PC-3 (cell line): ENCODE results near the gene BPIFB2. TPM values are rescaled to one million over a fixed set of nuclear protein-coding genes. Genes with fewer than 3 reads are reported as not detected.

Experiments used
- ATAC-seq: fragments of 200-7000 bp; cut with Tn5 transposase; 2 replicates; pipeline ENCODE4 v1.9.1; 2020; ENCODE audit warnings: mild to moderate bottlenecking, moderate library complexity
- BruUV-seq: library from RNA; stranded (reverse); fragments of 400-500 nt; replicated peaks from 2 replicates; lab custom pipeline; 2021; lab: Mats Ljungman, UMichigan
- CTCF ChIA-PET: fragments of 300-600 bp; sonication (Branson Sonifier 250); formaldehyde crosslinking; loops from one replicate; lab custom pipeline; 2022; ENCODE audit warnings: antibody characterized with exemption; lab: Charles Lee
- POLR2A ChIA-PET: fragments of 300-600 bp; sonication (Branson Sonifier 250); formaldehyde crosslinking; loops from one replicate; lab custom pipeline; 2022; ENCODE audit warnings: antibody characterized with exemption; ENCODE audit not compliant: unreplicated experiment; lab: Charles Lee
- DNase-seq: peaks from one replicate; pipeline ENCODE4 v3.0.0-alpha.2; 2015
- H2AFZ ChIP-seq: fragments of 300-600 bp; sonication (generic); 2 replicates; pipeline ENCODE4 v1.6.0; 2016; ENCODE audit warnings: antibody characterized with exemption, low read length
- H3F3A ChIP-seq: fragments of 300-600 bp; sonication (generic); one replicate; pipeline ENCODE4 v1.6.0; 2017; ENCODE audit warnings: antibody characterized with exemption, low read length, control low read depth, mild to moderate bottlenecking; ENCODE audit not compliant: unreplicated experiment
- H3K27ac ChIP-seq: fragments of 300-600 bp; sonication (generic); 2 replicates; pipeline ENCODE4 v1.5.1; 2016; ENCODE audit warnings: mild to moderate bottlenecking, low read length
- H3K27me3 ChIP-seq: fragments of 300-600 bp; sonication (generic); 2 replicates; pipeline ENCODE4 v1.6.1; 2016; ENCODE audit warnings: low read length, mixed read lengths
- H3K36me3 ChIP-seq: fragments of 300-600 bp; sonication (generic); 2 replicates; pipeline ENCODE4 v1.6.1; 2016; ENCODE audit warnings: low read depth, mixed run types, low read length, mixed read lengths
- H3K4me1 ChIP-seq: fragments of 300-600 bp; sonication (generic); 2 replicates; pipeline ENCODE4 v1.5.1; 2016; ENCODE audit warnings: low read length; ENCODE audit not compliant: insufficient read depth
- H3K4me2 ChIP-seq: fragments of 300-600 bp; sonication (generic); 2 replicates; pipeline ENCODE4 v1.6.0; 2016; ENCODE audit warnings: low read length
- H3K4me3 ChIP-seq: fragments of 300-600 bp; sonication (generic); 2 replicates; pipeline ENCODE4 v1.5.1; 2016; ENCODE audit warnings: mild to moderate bottlenecking, low read length, mixed read lengths
- H3K79me2 ChIP-seq: fragments of 300-600 bp; sonication (generic); 2 replicates; pipeline ENCODE4 v1.6.1; 2017; ENCODE audit warnings: low read length, mixed read lengths
- H3K9ac ChIP-seq: fragments of 300-600 bp; sonication (generic); 2 replicates; pipeline ENCODE4 v1.6.0; 2016; ENCODE audit warnings: mild to moderate bottlenecking, low read length
- H3K9me2 ChIP-seq: fragments of 300-600 bp; sonication (generic); replicated peaks from 2 replicates; pipeline ENCODE4 v1.6.1; 2016; ENCODE audit warnings: mixed run types, low read length, mixed read lengths
- H3K9me3 ChIP-seq: fragments of 300-600 bp; sonication (generic); 2 replicates; pipeline ENCODE4 v1.6.1; 2016; ENCODE audit warnings: low read length, mixed read lengths
- H4K20me1 ChIP-seq: fragments of 300-600 bp; sonication (generic); 2 replicates; pipeline ENCODE4 v1.6.1; 2016; ENCODE audit warnings: low read length, mixed read lengths
- EZH2 ChIP-seq: fragments of 300-600 bp; sonication (generic); IDR thresholded peaks from one replicate; pipeline ENCODE4 v1.6.1; 2017; ENCODE audit warnings: antibody characterized with exemption, mild to moderate bottlenecking, low read length; ENCODE audit not compliant: unreplicated experiment
- EZH2phosphoT487 ChIP-seq: fragments of 300-600 bp; sonication (generic); IDR thresholded peaks from 2 replicates; pipeline ENCODE4 v1.6.1; 2018; ENCODE audit warnings: mild to moderate bottlenecking, antibody characterized with exemption, low read length, borderline replicate concordance
- intact Hi-C: fragments of 100-400 bp; cut with micrococcal nuclease; formaldehyde crosslinking; loops from 2 replicates; pipeline ENCODE4 v1.9.0; 2023
- total RNA-seq: library from RNA; depleted of rRNA; stranded (reverse); fragments of >200 nt; gene quantifications from 2 replicates; pipeline ENCODE4 v1.2.3, GENCODE V29; 2014
- TF ChIP-seq, protein P1 (sequence below): fragments of 300-600 bp; sonication (generic); conservative IDR thresholded peaks from 2 replicates; pipeline ENCODE4 v1.5.1; 2017; ENCODE audit warnings: antibody characterized with exemption, low read depth, mild to moderate bottlenecking, low read length

Gene BPIFB2
- total RNA-seq, 1 experiment from 2014 or later: not detected

DNA sequence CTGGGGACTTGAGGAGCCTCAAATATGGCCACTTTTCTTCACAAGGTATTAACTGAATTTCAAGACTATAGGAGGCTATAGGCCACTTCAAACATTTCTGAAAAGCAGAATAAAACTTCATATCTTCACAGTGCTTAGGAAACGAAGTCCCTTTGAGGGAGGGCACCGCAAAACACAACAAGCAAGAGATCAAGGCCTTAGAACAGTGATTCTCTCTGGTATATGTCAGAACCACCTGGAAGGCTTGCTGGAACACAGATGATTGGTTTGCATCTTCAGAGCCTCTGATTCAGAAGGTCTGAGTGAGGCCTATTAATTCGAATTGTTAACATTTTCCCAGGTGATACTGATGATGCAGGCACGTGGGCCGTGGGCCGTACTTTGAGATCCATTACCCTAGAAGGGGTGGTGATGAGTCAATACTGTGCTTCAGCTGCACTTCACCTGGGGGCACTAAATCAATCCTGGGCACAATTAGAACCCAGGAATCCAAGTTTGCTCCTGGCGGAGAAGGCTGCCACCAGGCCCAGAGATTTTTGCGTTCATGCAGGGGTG, 13.9 kb upstream of the BPIFB2 start:
- H3K4me2 ChIP-seq: no peak overlapping the region
- H3F3A ChIP-seq: no peaks in the 10 kb centered on the region
- H4K20me1 ChIP-seq: no peaks in the 10 kb centered on the region
- H3K4me3 ChIP-seq: no peak overlapping the region
- H3K27me3 ChIP-seq: peaks cover 61% of the 10 kb centered on the region
- TF ChIP-seq EZH2 (no peak), EZH2phosphoT487 (no peak)
- TF ChIP-seq, protein P1, sequence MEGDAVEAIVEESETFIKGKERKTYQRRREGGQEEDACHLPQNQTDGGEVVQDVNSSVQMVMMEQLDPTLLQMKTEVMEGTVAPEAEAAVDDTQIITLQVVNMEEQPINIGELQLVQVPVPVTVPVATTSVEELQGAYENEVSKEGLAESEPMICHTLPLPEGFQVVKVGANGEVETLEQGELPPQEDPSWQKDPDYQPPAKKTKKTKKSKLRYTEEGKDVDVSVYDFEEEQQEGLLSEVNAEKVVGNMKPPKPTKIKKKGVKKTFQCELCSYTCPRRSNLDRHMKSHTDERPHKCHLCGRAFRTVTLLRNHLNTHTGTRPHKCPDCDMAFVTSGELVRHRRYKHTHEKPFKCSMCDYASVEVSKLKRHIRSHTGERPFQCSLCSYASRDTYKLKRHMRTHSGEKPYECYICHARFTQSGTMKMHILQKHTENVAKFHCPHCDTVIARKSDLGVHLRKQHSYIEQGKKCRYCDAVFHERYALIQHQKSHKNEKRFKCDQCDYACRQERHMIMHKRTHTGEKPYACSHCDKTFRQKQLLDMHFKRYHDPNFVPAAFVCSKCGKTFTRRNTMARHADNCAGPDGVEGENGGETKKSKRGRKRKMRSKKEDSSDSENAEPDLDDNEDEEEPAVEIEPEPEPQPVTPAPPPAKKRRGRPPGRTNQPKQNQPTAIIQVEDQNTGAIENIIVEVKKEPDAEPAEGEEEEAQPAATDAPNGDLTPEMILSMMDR: no peak
- CTCF ChIA-PET: no interaction called here
- H3K9ac ChIP-seq: no peak overlapping the region
- H3K4me1 ChIP-seq: no peaks in the 10 kb centered on the region
- H3K9me3 ChIP-seq: no peaks in the 10 kb centered on the region
- no peak overlapping the region for H2AFZ ChIP-seq
- no peaks in the 10 kb centered on the region for H3K36me3 ChIP-seq
- no TSS peak for BruUV-seq
- H3K27ac ChIP-seq: no peak overlapping the region
- H3K9me2 ChIP-seq: no peaks in the 10 kb centered on the region
- intact Hi-C loops: no loop called here
- POLR2A ChIA-PET: no interaction called here
- ATAC-seq: no peak
- H3K79me2 ChIP-seq: no peaks in the 10 kb centered on the region
- DNase-seq: no peak

GRCh38 chr20:32995802-32996201, 11.7 kb upstream of the BPIFB2 start:
- intact Hi-C loops: no loop called here
- no peak overlapping the region for H3K9ac ChIP-seq
- H3K36me3 ChIP-seq: no peaks in the 10 kb centered on the region
- H4K20me1 ChIP-seq: no peaks in the 10 kb centered on the region
- TF ChIP-seq EZH2phosphoT487 (no peak), EZH2 (no peak)
- TF ChIP-seq, protein P1: peak; percentile 40; the same call in 1 of the 2 replicates
- no peak overlapping the region for H3K4me2 ChIP-seq
- DNase-seq (no peak), ATAC-seq (no peak)
- no peak overlapping the region for H2AFZ ChIP-seq
- H3K9me2 ChIP-seq: no peaks in the 10 kb centered on the region
- no peaks in the 10 kb centered on the region for H3K79me2 ChIP-seq
- H3K27me3 ChIP-seq: peaks cover 52% of the 10 kb centered on the region
- H3F3A ChIP-seq: no peaks in the 10 kb centered on the region
- no peaks in the 10 kb centered on the region for H3K9me3 ChIP-seq
- H3K4me3 ChIP-seq: no peak overlapping the region
- H3K27ac ChIP-seq: no peak overlapping the region
- no peaks in the 10 kb centered on the region for H3K4me1 ChIP-seq
- no TSS peak for BruUV-seq
- POLR2A ChIA-PET: no interaction called here
- CTCF ChIA-PET: no interaction called here

- POLR2A ChIA-PET: no interaction called here
- CTCF ChIA-PET: no interaction called here
- intact Hi-C loops: no loop called here
- Histone ChIP-seq H3K9me3 (no peaks in the 10 kb centered on the region), H3K4me3 (no peak overlapping the region), H3K79me2 (no peaks in the 10 kb centered on the region), H3K9ac (no peak overlapping the region), H3F3A (no peaks in the 10 kb centered on the region), H3K4me2 (no peak overlapping the region), H3K36me3 (no peaks in the 10 kb centered on the region), H3K27ac (no peak overlapping the region), H2AFZ (no peak overlapping the region), H4K20me1 (no peaks in the 10 kb centered on the region), H3K9me2 (no peaks in the 10 kb centered on the region), H3K4me1 (no peaks in the 10 kb centered on the region), H3K27me3 (peaks cover 35% of the 10 kb centered on the region)
- BruUV-seq: no TSS peak
- no peak for TF ChIP-seq EZH2
- TF ChIP-seq EZH2phosphoT487: no peak
- TF ChIP-seq, protein P1: no peak
- ATAC-seq (no peak), DNase-seq (no peak)
Measured at GRCh38 chr20:32997431-32997830, 10.1 kb upstream of the BPIFB2 start.
